Calu3 (cell line): Measurements from ENCODE around the gene PRKCA. TPM values are rescaled to one million over a fixed set of nuclear protein-coding genes. Genes with fewer than 3 reads are reported as not detected.

Experiments
- BruUV-seq: library from RNA; stranded (reverse); fragments of 400-500 nt; replicated peaks from 2 replicates; lab custom pipeline; 2021; lab: Mats Ljungman, UMichigan
- CTCF ChIA-PET: fragments of 300-600 bp; sonication (Branson Sonifier 250); formaldehyde crosslinking; loops from one replicate; lab custom pipeline; 2022; ENCODE audit warnings: antibody characterized with exemption; lab: Charles Lee
- DNase-seq: peaks from one replicate; pipeline ENCODE4 v3.0.0; 2022
- H3K27ac Mint-ChIP-seq: one replicate; pipeline ENCODE4 v1.8.0; 2022; ENCODE audit warnings: mixed read lengths; ENCODE audit not compliant: unreplicated experiment
- H3K27me3 Mint-ChIP-seq: one replicate; pipeline ENCODE4 v1.8.0; 2022; ENCODE audit warnings: mixed read lengths; ENCODE audit not compliant: unreplicated experiment
- H3K36me3 Mint-ChIP-seq: one replicate; pipeline ENCODE4 v1.8.0; 2022; ENCODE audit warnings: mild to moderate bottlenecking, moderate library complexity, mixed read lengths; ENCODE audit not compliant: insufficient read depth, unreplicated experiment
- H3K4me1 Mint-ChIP-seq: one replicate; pipeline ENCODE4 v1.8.0; 2022; ENCODE audit warnings: mild to moderate bottlenecking, low read depth, mixed read lengths; ENCODE audit not compliant: unreplicated experiment
- H3K4me3 Mint-ChIP-seq: one replicate; pipeline ENCODE4 v1.8.0; 2022; ENCODE audit warnings: mild to moderate bottlenecking, low read depth, moderate library complexity, mixed read lengths; ENCODE audit not compliant: unreplicated experiment
- H3K9me3 Mint-ChIP-seq: one replicate; pipeline ENCODE4 v1.8.0; 2022; ENCODE audit warnings: low read depth, mixed read lengths; ENCODE audit not compliant: unreplicated experiment
- intact Hi-C: fragments of 100-400 bp; cut with micrococcal nuclease; formaldehyde crosslinking; loops from one replicate; pipeline ENCODE4 v1.10.0; 2022; ENCODE audit not compliant: unreplicated experiment
- total RNA-seq: library from RNA; stranded (reverse); gene quantifications from 2 replicates; pipeline ENCODE4 v1.2.3, GENCODE V29; 2022
- TF ChIP-seq, protein P1 (sequence below): fragments of 200-600 bp; IDR thresholded peaks from one replicate; pipeline ENCODE4 v1.8.0; 2022; ENCODE audit warnings: antibody characterized with exemption; ENCODE audit not compliant: unreplicated experiment

Gene PRKCA
- total RNA-seq, 1 experiment from 2014 or later, result 126 TPM

DNA sequence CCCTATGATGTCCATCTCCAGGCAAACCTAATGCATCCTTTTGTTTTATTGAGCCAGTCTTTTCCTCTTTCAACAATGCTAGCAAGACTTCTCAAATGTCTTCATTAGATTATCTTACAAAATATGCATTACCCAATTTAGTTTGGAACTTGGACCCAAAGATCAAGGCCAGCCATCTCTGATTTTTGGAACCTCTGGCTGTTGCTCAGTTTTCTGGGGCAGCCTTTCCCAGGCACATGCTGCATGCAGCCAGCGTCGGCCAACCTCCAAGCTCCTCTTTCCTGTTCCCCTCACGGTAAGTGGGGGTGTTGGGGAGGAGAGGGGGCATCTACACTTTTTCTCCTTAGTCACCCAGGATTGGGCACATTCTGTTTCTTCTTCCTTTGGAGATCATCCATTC, 189.3 kb downstream of the PRKCA start:
- TF ChIP-seq, protein P1, sequence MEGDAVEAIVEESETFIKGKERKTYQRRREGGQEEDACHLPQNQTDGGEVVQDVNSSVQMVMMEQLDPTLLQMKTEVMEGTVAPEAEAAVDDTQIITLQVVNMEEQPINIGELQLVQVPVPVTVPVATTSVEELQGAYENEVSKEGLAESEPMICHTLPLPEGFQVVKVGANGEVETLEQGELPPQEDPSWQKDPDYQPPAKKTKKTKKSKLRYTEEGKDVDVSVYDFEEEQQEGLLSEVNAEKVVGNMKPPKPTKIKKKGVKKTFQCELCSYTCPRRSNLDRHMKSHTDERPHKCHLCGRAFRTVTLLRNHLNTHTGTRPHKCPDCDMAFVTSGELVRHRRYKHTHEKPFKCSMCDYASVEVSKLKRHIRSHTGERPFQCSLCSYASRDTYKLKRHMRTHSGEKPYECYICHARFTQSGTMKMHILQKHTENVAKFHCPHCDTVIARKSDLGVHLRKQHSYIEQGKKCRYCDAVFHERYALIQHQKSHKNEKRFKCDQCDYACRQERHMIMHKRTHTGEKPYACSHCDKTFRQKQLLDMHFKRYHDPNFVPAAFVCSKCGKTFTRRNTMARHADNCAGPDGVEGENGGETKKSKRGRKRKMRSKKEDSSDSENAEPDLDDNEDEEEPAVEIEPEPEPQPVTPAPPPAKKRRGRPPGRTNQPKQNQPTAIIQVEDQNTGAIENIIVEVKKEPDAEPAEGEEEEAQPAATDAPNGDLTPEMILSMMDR, result no peak
- H3K4me1 Mint-ChIP-seq, result peaks cover 59% of the 10 kb centered on the region
- CTCF ChIA-PET, result no interaction called here
- no peak overlapping the region for H3K27ac Mint-ChIP-seq
- H3K9me3 Mint-ChIP-seq, result no peaks in the 10 kb centered on the region
- no peaks in the 10 kb centered on the region for H3K27me3 Mint-ChIP-seq
- DNase-seq, result no peak
- peaks cover 11% of the 10 kb centered on the region for H3K36me3 Mint-ChIP-seq
- no TSS peak for BruUV-seq
- H3K4me3 Mint-ChIP-seq, result no peak overlapping the region
- intact Hi-C loops, result no loop called here

DNA sequence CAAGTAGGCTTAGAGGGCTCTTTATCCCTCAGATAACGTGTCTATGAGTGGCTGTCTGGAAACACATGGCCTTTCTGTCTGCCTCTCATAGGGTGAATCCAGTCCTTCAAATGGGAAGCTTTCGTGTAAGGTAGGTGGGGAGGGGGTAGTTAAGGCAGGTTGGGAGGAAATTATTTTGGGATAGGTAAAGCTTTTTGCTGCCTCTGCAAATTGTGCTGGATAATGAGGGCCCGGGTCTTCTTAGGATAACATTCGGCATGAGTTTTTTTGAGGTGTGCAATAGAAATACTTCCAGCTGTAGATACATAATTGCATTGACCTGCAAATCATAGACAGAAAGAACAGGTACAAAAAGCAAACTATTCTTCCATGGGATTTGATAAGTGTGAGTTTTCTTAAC, 189.7 kb downstream of the PRKCA start:
- Mint-ChIP-seq H3K9me3 (no peaks in the 10 kb centered on the region), H3K27ac (no peak overlapping the region), H3K4me3 (no peak overlapping the region), H3K36me3 (peaks cover 10% of the 10 kb centered on the region), H3K4me1 (peaks cover 55% of the 10 kb centered on the region), H3K27me3 (no peaks in the 10 kb centered on the region)
- CTCF ChIA-PET, result no interaction called here
- TF ChIP-seq, protein P1, result no peak
- BruUV-seq, result no TSS peak
- no peak for DNase-seq
- intact Hi-C loops, result no loop called here

DNA sequence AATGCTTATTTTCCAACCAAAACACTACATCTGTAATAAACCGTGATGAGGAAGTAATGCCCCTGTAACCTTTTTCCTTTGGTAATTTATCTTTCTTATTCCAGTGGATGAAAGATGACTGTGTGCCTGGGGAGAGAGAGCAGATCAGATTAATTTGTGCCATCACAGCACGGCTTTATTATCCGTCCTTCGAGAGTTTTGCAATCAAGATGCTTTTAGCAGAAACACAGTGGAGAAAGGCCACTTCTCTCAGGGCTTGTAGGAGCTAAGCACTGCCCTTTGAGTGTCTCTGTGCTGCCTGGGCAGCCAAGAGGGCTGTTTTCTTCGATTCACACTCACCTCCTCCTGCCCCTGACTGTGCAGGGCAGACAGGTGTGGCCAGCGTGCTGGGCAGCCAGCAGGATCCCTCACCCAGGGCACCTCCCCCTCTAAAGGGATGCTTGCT, 190.2 kb downstream of the PRKCA start:
- H3K27me3 Mint-ChIP-seq, result no peaks in the 10 kb centered on the region

DNA sequence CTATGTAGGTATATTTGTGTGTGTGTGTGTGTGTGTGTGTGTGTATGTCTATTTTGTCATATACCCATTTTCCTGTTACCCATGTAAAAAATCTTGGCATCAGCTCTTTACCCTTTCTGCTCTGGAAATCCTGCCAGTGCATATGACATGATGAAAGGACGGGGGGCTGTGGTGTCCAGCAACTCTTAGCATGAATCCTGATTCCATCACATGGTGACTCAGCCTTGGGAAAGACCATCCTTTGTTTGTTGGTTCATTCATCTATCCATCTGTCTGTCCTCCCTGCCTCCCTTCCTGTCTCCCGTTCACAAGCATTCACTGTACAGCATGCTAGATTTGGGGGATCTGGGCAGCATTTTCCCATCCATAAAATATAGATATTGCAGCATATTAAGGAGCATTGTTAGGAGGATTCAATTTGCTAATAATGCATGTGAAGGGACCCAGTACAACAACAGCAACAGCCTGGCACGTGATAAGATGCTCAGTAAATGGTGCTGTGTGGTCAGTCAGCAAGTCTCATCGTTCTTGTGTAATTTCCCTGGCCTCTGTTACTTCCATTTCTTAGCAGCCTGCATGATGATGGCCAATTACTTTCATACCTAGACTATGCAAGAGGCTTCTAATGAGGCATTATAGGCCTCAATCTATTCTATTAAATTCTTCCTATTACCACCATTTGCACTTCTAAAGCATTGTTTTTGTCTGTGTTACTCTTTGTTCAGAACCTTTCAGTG, 191.0 kb downstream of the PRKCA start:
- Mint-ChIP-seq H3K4me1 (peaks cover 46% of the 10 kb centered on the region), H3K4me3 (no peak overlapping the region), H3K9me3 (no peaks in the 10 kb centered on the region), H3K36me3 (peaks cover 12% of the 10 kb centered on the region), H3K27me3 (no peaks in the 10 kb centered on the region), H3K27ac (no peak overlapping the region)
- intact Hi-C loops, result no loop called here
- BruUV-seq, result no TSS peak
- no peak for DNase-seq
- CTCF ChIA-PET, result no interaction called here
- TF ChIP-seq, protein P1, result no peak

More for the DNA sequence above, 190.2 kb downstream of the PRKCA start:
- H3K36me3 Mint-ChIP-seq, result peaks cover 12% of the 10 kb centered on the region
- no peak for DNase-seq
- no peak overlapping the region for H3K27ac Mint-ChIP-seq
- H3K4me3 Mint-ChIP-seq, result no peak overlapping the region
- intact Hi-C loops, result no loop called here
- TF ChIP-seq, protein P1, result no peak
- H3K4me1 Mint-ChIP-seq, result peaks cover 50% of the 10 kb centered on the region
- no peaks in the 10 kb centered on the region for H3K9me3 Mint-ChIP-seq
- CTCF ChIA-PET, result no interaction called here
- BruUV-seq, result no TSS peak
